HepG2 (cell line): ENCODE results near the gene TTLL10. TPM values are rescaled to one million over a fixed set of nuclear protein-coding genes. Genes with fewer than 3 reads are reported as not detected.
A peak's percentile ranks its signal among the peaks of the same experiment; 100 is the strongest.

Source experiments
- ATAC-seq: fragments of 200-7000 bp; cut with Tn5 transposase; 3 replicates; pipeline ENCODE4 v1.9.1; 2020; ENCODE audit warnings: mild to moderate bottlenecking, moderate library complexity
- BruUV-seq: library from RNA; stranded (reverse); fragments of 400-500 nt; replicated peaks from 2 replicates; lab custom pipeline; 2021; lab: Mats Ljungman, UMichigan
- CTCF ChIA-PET: fragments of 300-600 bp; formaldehyde crosslinking; extraction: SDS; loops from one replicate; lab custom pipeline; 2021; ENCODE audit warnings: low total read pairs, inconsistent platforms, low intra/inter-chr PET ratio; lab: Yijun Ruan, JAX
- POLR2A ChIA-PET: fragments of 350-600 bp; sonication (Branson Sonifier 250); formaldehyde crosslinking; loops from one replicate; lab custom pipeline; 2020; ENCODE audit warnings: antibody characterized with exemption, inconsistent platforms; lab: Yijun Ruan, JAX
- DNase-seq: peaks from one replicate; pipeline ENCODE4 v3.0.0-alpha.2; 2015; ENCODE audit warnings: low spot score
- FAIRE-seq: peaks from 3 replicates; lab custom pipeline; 2011; peaks lifted over from hg19 to GRCh38; lab: Jason Lieb, UNC
- H2AFZ ChIP-seq: one replicate; pipeline ENCODE4 v1.6.1; 2011; ENCODE audit warnings: low read length, inconsistent platforms
- H3K27ac ChIP-seq: fragments of 300-600 bp; 3 replicates; pipeline ENCODE4 v1.8.0; 2011; ENCODE audit warnings: mixed run types, mild to moderate bottlenecking, mixed read lengths, low read length, inconsistent platforms; ENCODE audit not compliant: insufficient read depth; ENCODE audit errors: extremely low read length
- H3K27me3 ChIP-seq, 2 experiments: fragments of 200-600 bp in 1 of 2; 2 replicates in 1 of 2; 3 replicates in 1 of 2; pipeline versions ENCODE4 v1.6.0 to v1.8.0; 2011; ENCODE audit warnings: low read length in 2 of 2, mild to moderate bottlenecking in 2 of 2, moderate library complexity in 2 of 2, inconsistent platforms in 1 of 2; ENCODE audit not compliant: insufficient read depth in 2 of 2, control insufficient read depth in 1 of 2
- H3K36me3 ChIP-seq, 2 experiments: fragments of 200-600 bp in 1 of 2; replicated peaks in 1 of 2; 2 replicates in 1 of 2; 3 replicates in 1 of 2; pipeline versions ENCODE4 v1.5.1 to v1.8.0; 2011; ENCODE audit warnings: low read length in 2 of 2, inconsistent platforms in 1 of 2; ENCODE audit not compliant: insufficient read depth in 2 of 2, control insufficient read depth in 1 of 2
- H3K4me1 ChIP-seq: 2 replicates; pipeline ENCODE4 v1.5.1; 2012; ENCODE audit warnings: low read length, inconsistent platforms; ENCODE audit not compliant: insufficient read depth
- H3K4me2 ChIP-seq: 2 replicates; pipeline ENCODE4 v1.6.0; 2011; ENCODE audit warnings: low read depth, low read length, inconsistent platforms
- H3K4me3 ChIP-seq, 3 experiments: fragments of 200-600 bp in 1 of 3; sonication (generic), shearing (Covaris generic) in 1 of 3; replicated peaks in 1 of 3; 2 replicates each; pipeline ENCODE4 v1.5.1; 2011 to 2016; ENCODE audit warnings: low read length in 3 of 3, inconsistent platforms in 2 of 3, low read depth in 2 of 3, mild to moderate bottlenecking in 2 of 3, control low read depth in 1 of 3, mixed read lengths in 1 of 3; ENCODE audit not compliant: insufficient read depth in 1 of 3
- H3K79me2 ChIP-seq: one replicate; pipeline ENCODE4 v1.6.1; 2011; ENCODE audit warnings: low read length, inconsistent platforms; ENCODE audit not compliant: insufficient read depth
- H3K9ac ChIP-seq: 2 replicates; pipeline ENCODE4 v1.6.0; 2011; ENCODE audit warnings: mild to moderate bottlenecking, low read depth, low read length, inconsistent platforms; ENCODE audit not compliant: insufficient read depth
- H3K9me3 ChIP-seq: 2 replicates; pipeline ENCODE4 v1.5.1; 2012; ENCODE audit warnings: mild to moderate bottlenecking, low read length
- H4K20me1 ChIP-seq: 2 replicates; pipeline ENCODE4 v1.6.0; 2011; ENCODE audit warnings: inconsistent platforms, mild to moderate bottlenecking, low read length, moderate library complexity; ENCODE audit not compliant: insufficient read depth
- AKAP8 ChIP-seq: sonication (generic); formaldehyde crosslinking; IDR thresholded peaks from 2 replicates; pipeline ENCODE4 v1.5.1; 2020; ENCODE audit warnings: mild to moderate bottlenecking, missing genetic modification reagents
- CHD4 ChIP-seq: fragments of 200-600 bp; sonication (generic); IDR thresholded peaks from 2 replicates; pipeline ENCODE4 v1.7.0; 2017; ENCODE audit warnings: mild to moderate bottlenecking, low read length, borderline replicate concordance
- FOXO4 ChIP-seq: sonication (generic); formaldehyde crosslinking; conservative IDR thresholded peaks from 2 replicates; pipeline ENCODE4 v1.8.1; 2023; ENCODE audit warnings: missing genetic modification reagents
- RAD21 ChIP-seq: fragments of 450-650 bp; formaldehyde crosslinking; IDR thresholded peaks from 2 replicates; pipeline ENCODE4 v1.5.0; 2020; ENCODE audit warnings: mild to moderate bottlenecking
- ZNF142 ChIP-seq: sonication (generic); formaldehyde crosslinking; IDR thresholded peaks from 2 replicates; pipeline ENCODE4 v1.4.0; 2020; ENCODE audit warnings: missing genetic modification reagents
- ZNF564 ChIP-seq: sonication (generic); formaldehyde crosslinking; IDR thresholded peaks from 2 replicates; pipeline ENCODE4 v1.8.1; 2023; ENCODE audit warnings: mild to moderate bottlenecking, missing genetic modification reagents
- ZNF615 ChIP-seq: sonication (generic); formaldehyde crosslinking; IDR thresholded peaks from 2 replicates; pipeline ENCODE4 v1.5.0; 2020; ENCODE audit warnings: mild to moderate bottlenecking, missing genetic modification reagents, borderline replicate concordance
- WGBS: methylation state at CpG from one replicate; pipeline ENCODE4 v1.1.6; 2017; ENCODE audit warnings: low lambda C conversion rate; 5-methylcytosine and 5-hydroxymethylcytosine counted together
- in situ Hi-C: cut with HindIII; loops from 2 replicates; pipeline ENCODE4 v1.10.0; 2017; ENCODE audit warnings: low pct_unique_long_range_greater_than_20kb; ENCODE audit not compliant: extremely low pct_ligation_motif_present
- intact Hi-C: fragments of 100-400 bp; cut with micrococcal nuclease; formaldehyde crosslinking; loops from one replicate; pipeline ENCODE4 v1.10.0; 2022; ENCODE audit not compliant: unreplicated experiment
- polyA plus RNA-seq, 8 experiments: library from polyadenylated mRNA; depleted of rRNA in 3 of 8; stranded (reverse) in 7 of 8; unstranded in 1 of 8; fragments of >200 nt; fragmentation: Illumina TruSeq in 4 of 8; extraction: Trizol in 4 of 8; gene quantifications; 2 replicates each; pipeline versions ENCODE4 v1.2.1 to v1.2.3, GENCODE V29; 2011 to 2016; ENCODE audit warnings: low read depth in 4 of 8, missing spikeins in 1 of 8, mixed read lengths in 1 of 8; ENCODE audit not compliant: insufficient read depth in 1 of 8
- total RNA-seq, 5 experiments: library from RNA; depleted of rRNA; stranded (reverse); fragments of >200 nt; fragmentation: Illumina TruSeq; extraction: Trizol; gene quantifications; 2 replicates each; pipeline ENCODE4 v1.2.3, GENCODE V29; 2016; ENCODE audit warnings: low read depth in 1 of 5

Gene TTLL10
- total and polyA plus RNA-seq, 2 of the 13 experiments (the other 11 are each of a cell fraction or from before 2014, with no cell fraction given) = not detected

- no peak for TF ChIP-seq ZNF142
Measured at GRCh38 chr1:1231400-1232207, 57.9 kb downstream of the TTLL10 start, which contains the start of gene SDF4 (continued).

GRCh38 chr1:1232208-1232795 lies 58.6 kb downstream of the TTLL10 start, which contains the start of gene B3GALT6:
TSS of gene B3GALT6 (plus strand) at chr1:1232237. CDS start at chr1:1232279, 42 bp downstream.
- peak within 1 kb of the TSS; percentile 73 to 93 (median 91) for H3K4me3 ChIP-seq
- no peaks in the 10 kb centered on the region; a peak in 2 of 5 replicates for H3K27me3 ChIP-seq
- no peaks in the 10 kb centered on the region for H4K20me1 ChIP-seq
- intact Hi-C loops (loop anchor here (5.0 to 10.0 kb wide), 3 partner anchors 58 to 228 kb away; partner anchors contain the start of genes HES4 and TTLL10), in situ Hi-C loops (no loop called here)
- H3K9ac ChIP-seq = peak within 1 kb of the TSS; percentile 98
- ChIA-PET CTCF (interaction anchor here (0.8 kb wide), 1 partner anchor 110 kb away, joined by 3 read pairs; no protein-coding TSS in a partner anchor), POLR2A (interaction anchor here (1.1 to 2.7 kb wide), 3 partner anchors 64 to 108 kb away, joined by 3 to 25 read pairs (median 3); no protein-coding TSS in a partner anchor)
- H2AFZ ChIP-seq = no peak within 1 kb of the TSS
- H3K9me3 ChIP-seq = no peaks in the 10 kb centered on the region
- no peak for ATAC-seq
- 69% methylated on average over 16 of the region's 100 CpGs for WGBS
- no TSS peak for BruUV-seq
- H3K4me2 ChIP-seq = peak within 1 kb of the TSS; percentile 85
- peaks cover 65% of the 10 kb centered on the region for H3K4me1 ChIP-seq
- FAIRE-seq = no peak
- peaks cover 37% of the 10 kb centered on the region for H3K79me2 ChIP-seq
- peaks cover 9 to 16% of the 10 kb centered on the region in 2 experiments; a peak in 4 of 5 replicates for H3K36me3 ChIP-seq
- peak within 1 kb of the TSS; percentile 88 for H3K27ac ChIP-seq
- DNase-seq = no peak
- TF ChIP-seq RAD21 (CRISPR knock-in tag) (peak; percentile 45; the same call in 1 of the 2 replicates), ZNF564 (no peak; the same call in 1 of the 2 replicates), CHD4 (no peak), AKAP8 (no peak), ZNF615 (CRISPR knock-in tag) (no peak), FOXO4 (CRISPR knock-in tag) (0 out of 2 replicates have a peak, but pooled peaks have one; percentile 69)
